Fibroblast of mammary gland (primary cell): ENCODE results near the gene PPP3CA.

ENCODE experiments used
- DNase-seq: peaks from one replicate; pipeline ENCODE4 v3.0.0-alpha.2; 2010; ENCODE audit warnings: low read depth
- H3K4me3 ChIP-seq: 2 replicates; pipeline ENCODE4 v1.5.1; 2011; ENCODE audit warnings: low read depth, mild to moderate bottlenecking, low read length, moderate library complexity; ENCODE audit not compliant: control insufficient read depth
- CTCF ChIP-seq: conservative IDR thresholded peaks from 2 replicates; pipeline ENCODE4 v1.5.1; 2011; ENCODE audit warnings: low read depth, low read length, inconsistent platforms; ENCODE audit not compliant: control insufficient read depth, insufficient read depth

PPP3CA gene

GRCh38 chr4:101254776-101255175 is 92.5 kb downstream of the PPP3CA start:
- no peak for TF ChIP-seq CTCF
- peak; percentile 18 for DNase-seq
- H3K4me3 ChIP-seq, result no peak overlapping the region

GRCh38 chr4:101253121-101253520 is 94.2 kb downstream of the PPP3CA start:
- DNase-seq, result no peak
- no peak for TF ChIP-seq CTCF
- no peak overlapping the region for H3K4me3 ChIP-seq

GRCh38 chr4:101252721-101253120 is 94.6 kb downstream of the PPP3CA start:
- no peak overlapping the region for H3K4me3 ChIP-seq
- TF ChIP-seq CTCF, result no peak
- DNase-seq, result peak; percentile 50

GRCh38 chr4:101251261-101251660 is 96.1 kb downstream of the PPP3CA start:
- H3K4me3 ChIP-seq, result no peak overlapping the region
- TF ChIP-seq CTCF, result no peak

GRCh38 chr4:101244349-101244748 is 103.0 kb downstream of the PPP3CA start:
- TF ChIP-seq CTCF, result no peak
- H3K4me3 ChIP-seq, result no peak overlapping the region
- DNase-seq, result no peak

More at GRCh38 chr4:101251261-101251660, 96.1 kb downstream of the PPP3CA start:
- DNase-seq, result no peak

GRCh38 chr4:101242441-101242840 is 104.9 kb downstream of the PPP3CA start:
- H3K4me3 ChIP-seq, result no peak overlapping the region
- TF ChIP-seq CTCF, result no peak
- no peak for DNase-seq

GRCh38 chr4:101240099-101240498 is 107.2 kb downstream of the PPP3CA start:
- no peak overlapping the region for H3K4me3 ChIP-seq
- no peak for TF ChIP-seq CTCF
- no peak for DNase-seq
